Measurements from ENCODE around the gene GIGYF2.

- no peak for TF ChIP-seq REST (IDR thresholded peaks at IDR 0.05; ENCODE audit: insufficient read depth in 1 of 2, low read depth in 2 of 2, low read length in 2 of 2)
- TF ChIP-seq TAF1 (IDR thresholded peaks at IDR 0.05; ENCODE audit: borderline replicate concordance, insufficient read depth, low read length) = no peak
- no peak for TF ChIP-seq SIN3A (IDR thresholded peaks at IDR 0.05; ENCODE audit: borderline replicate concordance, insufficient read depth, low read length)
- no peak for TF ChIP-seq FOXP2 (optimal IDR thresholded peaks at IDR 0.05; ENCODE audit: borderline replicate concordance, extremely low read depth, extremely low read length, insufficient read depth)
Measured at GRCh38 chr2:232687382-232688160, 9.6 kb upstream of the GIGYF2 start.

Measured in PFSK-1 (cell line).